OCI-LY7 (cell line): ENCODE measurements around the gene ADCY9.

Source experiments
- EZH2phosphoT487 ChIP-seq: fragments of 200-600 bp; sonication (generic); IDR thresholded peaks from 2 replicates; pipeline ENCODE4 v1.6.1; 2018; ENCODE audit warnings: low read depth, borderline replicate concordance, mild to moderate bottlenecking, mixed run types, antibody characterized with exemption, low read length, moderate library complexity, mixed read lengths
- TF ChIP-seq, protein P1 (sequence below): fragments of 200-600 bp; sonication (generic); conservative IDR thresholded peaks from 2 replicates; pipeline ENCODE4 v1.5.1; 2014; ENCODE audit warnings: mild to moderate bottlenecking, antibody characterized with exemption, low read length, moderate library complexity, mixed read lengths

DNA sequence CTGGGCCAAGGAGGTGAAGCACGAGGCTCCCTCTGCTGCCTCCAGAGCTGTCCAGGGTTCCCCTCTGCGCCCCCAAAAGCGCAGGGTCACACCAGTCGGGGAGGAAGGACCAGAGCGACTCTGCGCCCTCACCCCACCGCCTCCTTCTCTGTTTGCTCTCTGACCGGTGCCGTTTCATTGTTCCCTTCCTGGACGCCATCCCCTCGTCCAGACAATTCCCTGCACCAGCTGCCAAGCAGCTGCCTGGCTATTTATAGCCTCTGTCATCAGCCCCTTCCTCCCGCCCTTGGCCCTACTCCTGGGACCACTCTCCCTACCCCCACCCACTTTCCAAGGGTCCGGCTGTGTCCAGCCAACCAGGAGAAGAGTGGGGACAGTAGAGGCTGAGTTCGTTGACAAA, 167.0 kb downstream of the ADCY9 start:
- TF ChIP-seq, protein P1, sequence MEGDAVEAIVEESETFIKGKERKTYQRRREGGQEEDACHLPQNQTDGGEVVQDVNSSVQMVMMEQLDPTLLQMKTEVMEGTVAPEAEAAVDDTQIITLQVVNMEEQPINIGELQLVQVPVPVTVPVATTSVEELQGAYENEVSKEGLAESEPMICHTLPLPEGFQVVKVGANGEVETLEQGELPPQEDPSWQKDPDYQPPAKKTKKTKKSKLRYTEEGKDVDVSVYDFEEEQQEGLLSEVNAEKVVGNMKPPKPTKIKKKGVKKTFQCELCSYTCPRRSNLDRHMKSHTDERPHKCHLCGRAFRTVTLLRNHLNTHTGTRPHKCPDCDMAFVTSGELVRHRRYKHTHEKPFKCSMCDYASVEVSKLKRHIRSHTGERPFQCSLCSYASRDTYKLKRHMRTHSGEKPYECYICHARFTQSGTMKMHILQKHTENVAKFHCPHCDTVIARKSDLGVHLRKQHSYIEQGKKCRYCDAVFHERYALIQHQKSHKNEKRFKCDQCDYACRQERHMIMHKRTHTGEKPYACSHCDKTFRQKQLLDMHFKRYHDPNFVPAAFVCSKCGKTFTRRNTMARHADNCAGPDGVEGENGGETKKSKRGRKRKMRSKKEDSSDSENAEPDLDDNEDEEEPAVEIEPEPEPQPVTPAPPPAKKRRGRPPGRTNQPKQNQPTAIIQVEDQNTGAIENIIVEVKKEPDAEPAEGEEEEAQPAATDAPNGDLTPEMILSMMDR, result no peak
- TF ChIP-seq EZH2phosphoT487, result no peak
